Heart right ventricle (tissue), 16 donors: Measurements from ENCODE around the gene IQSEC1. TPM values are rescaled to one million over a fixed set of nuclear protein-coding genes. Genes with fewer than 3 reads are reported as not detected.

Source experiments
- ATAC-seq, 8 donors: fragments of 200-7000 bp; cut with Tn5 transposase; one replicate each; pipeline ENCODE4 v1.9.1; 2020; ENCODE audit warnings: mild to moderate bottlenecking in 8 of 8, moderate library complexity in 8 of 8, moderate number of reproducible peaks in 1 of 8
- DNase-seq, 2 donors: peaks; one replicate each; pipeline ENCODE4 v3.0.0-alpha.2; 2020
- H3K27ac ChIP-seq, 10 donors: fragments of 200-600 bp; sonication (generic) in 2 of 10; one replicate each; pipeline versions ENCODE4 v1.5.0 to v1.8.0; 2020 to 2022; ENCODE audit warnings: mild to moderate bottlenecking in 3 of 10
- H3K27me3 ChIP-seq, 7 donors: fragments of 200-600 bp; one replicate each; pipeline ENCODE4 v1.8.0; 2021 to 2022; ENCODE audit warnings: mild to moderate bottlenecking in 2 of 7
- H3K36me3 ChIP-seq, 9 donors: fragments of 200-600 bp; sonication (generic) in 1 of 9; one replicate each; pipeline versions ENCODE4 v1.5.0 to v1.8.0; 2020 to 2022; ENCODE audit warnings: mild to moderate bottlenecking in 2 of 9
- H3K4me1 ChIP-seq, 9 donors: fragments of 200-600 bp; sonication (generic) in 1 of 9; one replicate each; pipeline versions ENCODE4 v1.5.0 to v1.8.0; 2020 to 2022; ENCODE audit warnings: mild to moderate bottlenecking in 4 of 9
- H3K4me3 ChIP-seq, 10 donors: fragments of 200-600 bp; sonication (generic) in 2 of 10; one replicate each; pipeline versions ENCODE4 v1.5.0 to v1.8.0; 2020 to 2022; ENCODE audit warnings: mild to moderate bottlenecking in 7 of 10, moderate library complexity in 2 of 10
- H3K9me3 ChIP-seq, 11 donors: fragments of 200-600 bp in 10 of 11; sonication (generic) in 2 of 11; one replicate each; pipeline versions ENCODE4 v1.5.0 to v1.8.0; 2013 to 2022; ENCODE audit warnings: mild to moderate bottlenecking in 2 of 11, control low read depth in 1 of 11, moderate library complexity in 1 of 11
- CTCF ChIP-seq, 9 donors: fragments of 200-600 bp; sonication (generic) in 2 of 9; IDR thresholded peaks; one replicate each; pipeline versions ENCODE4 v1.5.0 to v1.8.0; 2021 to 2022; ENCODE audit warnings: antibody characterized with exemption in 9 of 9, mild to moderate bottlenecking in 5 of 9, moderate library complexity in 1 of 9
- WGBS, 2 donors: extraction: QIAGEN DNeasy Blood & Tissue Kit; methylation state at CpG; one replicate each; pipeline ENCODE4 v1.1.7; 2013; ENCODE audit warnings: inconsistent platforms in 1 of 2; 5-methylcytosine and 5-hydroxymethylcytosine counted together
- intact Hi-C, 10 donors: fragments of 100-400 bp; cut with DNase I; formaldehyde crosslinking; loops; one replicate each; pipeline versions ENCODE4 v1.11.1 to v1.14.2; 2022
- polyA plus RNA-seq, 2 donors: library from polyadenylated mRNA; stranded (reverse); fragments of 200-250 nt; gene quantifications; one replicate each; pipeline ENCODE4 v1.2.3, GENCODE V29; 2013
- total RNA-seq, 10 donors: library from RNA; stranded (reverse); fragmentation: NEBNext Ultra II Directional in 3 of 10; extraction: Animal tissue kit (Norgen Biotek cat#: 25700) in 3 of 10; gene quantifications; one replicate each; pipeline versions ENCODE4 v1.2.1 to v1.2.4, GENCODE V29; 2021 to 2023
- donor health status: Arrhythmogenic right ventricular cardiomyopathy.
- donor health status: ischemic (EF 13 %, LVEDD 7.1; RV severe dilation, severe dysfunction).
- donor health status: healthy with polysubstance abuse.
- donor health status: DM: no; HTN: yes; CAD: no.
- donor health status: DM: no; HTN: no; CAD: no.
- donor health status: ischemic (EF 25% LVEDD 6.9; RV normal size, moderate dysfunction).
- donor health status: ischemic (EF 25% LVEDD 5.7; RV mildly dilated, moderate dysfunction).
- donor health status: healthy.
- donor health status: DM: yes; HTN: yes; CAD: no.
- donor health status: Ischemic cardiomyopathy.
- donor health status: ischemic (EF 35%, LVEDD 5.7; RV mildly dilated, moderate dysfunction).
- donor health status: nonischemic (EF 11% LVEDD 7.7; RV severe dilation, severe dysfunction).
- donor health status: DM: yes; HTN: yes; CAD: no.
- donor health status: PGD.
- donor health status: ischemic (EF 29% LVEDD 5.4; RV normal size, mild dysfunction).
- donor health status: nonischemic (EF 23%, LVEDD 6.1; RV moderate dilation, normal function).

IQSEC1 gene
- total and polyA plus RNA-seq, 12 donors = 13.1 to 73.9 (median 60.4) TPM

- peaks cover 0 to 97% (median 20%) of the 10 kb centered on the region in 9 donors for H3K4me1 ChIP-seq
- DNase-seq (no peak), ATAC-seq (no peak)
- H3K36me3 ChIP-seq = peaks cover 0 to 12% (median 0%) of the 10 kb centered on the region in 9 donors
- intact Hi-C loops = no loop called here
- peaks cover 0 to 4% (median 0%) of the 10 kb centered on the region in 11 donors for H3K9me3 ChIP-seq
- no peak for TF ChIP-seq CTCF (IDR thresholded peaks at IDR 0.05)
- no peaks in the 10 kb centered on the region for H3K27me3 ChIP-seq
- no peak overlapping the region for H3K4me3 ChIP-seq
- H3K27ac ChIP-seq = peak overlapping the region in 1 of 10 donors; percentile 60
- WGBS, 2 donors = 88% methylated on average over 7 of the region's 7 CpGs
These were observed 68.9 kb downstream of the IQSEC1 start for GRCh38 chr3:13004376-13004775.

- TF ChIP-seq CTCF (IDR thresholded peaks at IDR 0.05) = no peak
- H3K27me3 ChIP-seq = no peaks in the 10 kb centered on the region
- intact Hi-C loops = no loop called here
- peaks cover 0 to 12% (median 0%) of the 10 kb centered on the region in 9 donors for H3K36me3 ChIP-seq
- no peak overlapping the region for H3K4me3 ChIP-seq
- peaks cover 0 to 97% (median 15%) of the 10 kb centered on the region in 9 donors for H3K4me1 ChIP-seq
- no peak for DNase-seq
- peak overlapping the region in 1 of 10 donors; percentile 31 for H3K27ac ChIP-seq
- peaks cover 0 to 4% (median 0%) of the 10 kb centered on the region in 11 donors for H3K9me3 ChIP-seq
- ATAC-seq = no peak
- 69 to 81% methylated on average over 4 of the region's 4 CpGs for WGBS, 2 donors
These were observed 69.6 kb downstream of the IQSEC1 start for GRCh38 chr3:13003608-13004007.

GRCh38 chr3:13002398-13003124 lies 70.7 kb downstream of the IQSEC1 start:
- no peak overlapping the region for H3K4me3 ChIP-seq
- peak overlapping the region in 2 of 10 donors; percentile 16 to 31 for H3K27ac ChIP-seq
- intact Hi-C loops = no loop called here
- peaks cover 0 to 20% (median 0%) of the 10 kb centered on the region in 9 donors for H3K36me3 ChIP-seq
- TF ChIP-seq CTCF (IDR thresholded peaks at IDR 0.05) = no peak
- peaks cover 0 to 4% (median 0%) of the 10 kb centered on the region in 11 donors for H3K9me3 ChIP-seq
- no peak for DNase-seq
- H3K4me1 ChIP-seq = peaks cover 0 to 95% (median 8%) of the 10 kb centered on the region in 9 donors
- no peaks in the 10 kb centered on the region for H3K27me3 ChIP-seq
- 88 to 90% methylated on average over 2 of the region's 2 CpGs for WGBS, 2 donors
- ATAC-seq = no peak

- H3K27ac ChIP-seq = peak overlapping the region in 9 of 10 donors; percentile 39 to 90 (median 68)
- 59 to 65% methylated on average over 14 of the region's 14 CpGs for WGBS, 2 donors
- intact Hi-C loops = loop anchor here in 2 of 10 donors (5.0 to 10.0 kb wide), 2 partner anchors 132 to 455 kb away; no protein-coding TSS in a partner anchor
- H3K36me3 ChIP-seq = peaks cover 0 to 24% (median 0%) of the 10 kb centered on the region in 9 donors
- no peaks in the 10 kb centered on the region for H3K27me3 ChIP-seq
- peaks cover 0 to 88% (median 10%) of the 10 kb centered on the region in 9 donors for H3K4me1 ChIP-seq
- no peak for TF ChIP-seq CTCF (IDR thresholded peaks at IDR 0.05)
- DNase-seq = peak; percentile 86 to 89
- peak; percentile 31 to 88 (median 64) for ATAC-seq
- peak overlapping the region in 1 of 10 donors; percentile 15 for H3K4me3 ChIP-seq
- H3K9me3 ChIP-seq = peaks cover 0 to 4% (median 0%) of the 10 kb centered on the region in 11 donors
These were observed 73.8 kb downstream of the IQSEC1 start for GRCh38 chr3:12999147-13000140.
